GM21367 (cell line): ENCODE data around the gene UPF2.

Experiments
- ATAC-seq: cut with Tn5 transposase; IDR thresholded peaks from one replicate; pipeline ENCODE4 v1.9.1; 2021; ENCODE audit not compliant: unreplicated experiment

The UPF2 gene

GRCh38 chr10:11886851-11887250, 155.8 kb downstream of the UPF2 start:
- ATAC-seq = no peak

GRCh38 chr10:11886138-11886474, 156.5 kb downstream of the UPF2 start:
- ATAC-seq = no peak

GRCh38 chr10:11885437-11886137, 157.0 kb downstream of the UPF2 start:
- ATAC-seq = no peak

GRCh38 chr10:11884706-11885423, 157.7 kb downstream of the UPF2 start:
- no peak for ATAC-seq

GRCh38 chr10:11882646-11883375, 159.8 kb downstream of the UPF2 start:
- no peak for ATAC-seq

- no peak for ATAC-seq
Measured at GRCh38 chr10:11881477-11882417, 160.9 kb downstream of the UPF2 start.

- no peak for ATAC-seq
Measured at GRCh38 chr10:11881030-11881476, 161.6 kb downstream of the UPF2 start.

GRCh38 chr10:11880151-11881029, 162.2 kb downstream of the UPF2 start:
- ATAC-seq = no peak

- ATAC-seq = no peak
Measured at GRCh38 chr10:11879387-11880094, 163.1 kb downstream of the UPF2 start.

GRCh38 chr10:11878776-11879175, 163.8 kb downstream of the UPF2 start:
- no peak for ATAC-seq

- no peak for ATAC-seq
Measured at GRCh38 chr10:11877591-11877905, 165.1 kb downstream of the UPF2 start.

GRCh38 chr10:11876805-11877590, 165.6 kb downstream of the UPF2 start:
- no peak for ATAC-seq

- ATAC-seq = no peak
Measured at GRCh38 chr10:11876324-11876723, 166.3 kb downstream of the UPF2 start.

- ATAC-seq = no peak
Measured at GRCh38 chr10:11875494-11876281, 166.9 kb downstream of the UPF2 start.

- no peak for ATAC-seq
Measured at GRCh38 chr10:11874568-11875493, 167.8 kb downstream of the UPF2 start.

GRCh38 chr10:11871466-11871865, 171.1 kb downstream of the UPF2 start:
- no peak for ATAC-seq

GRCh38 chr10:11870900-11871400, 171.7 kb downstream of the UPF2 start:
- no peak for ATAC-seq
